ENCODE data around the gene MMP7.

MMP7 gene

DNA sequence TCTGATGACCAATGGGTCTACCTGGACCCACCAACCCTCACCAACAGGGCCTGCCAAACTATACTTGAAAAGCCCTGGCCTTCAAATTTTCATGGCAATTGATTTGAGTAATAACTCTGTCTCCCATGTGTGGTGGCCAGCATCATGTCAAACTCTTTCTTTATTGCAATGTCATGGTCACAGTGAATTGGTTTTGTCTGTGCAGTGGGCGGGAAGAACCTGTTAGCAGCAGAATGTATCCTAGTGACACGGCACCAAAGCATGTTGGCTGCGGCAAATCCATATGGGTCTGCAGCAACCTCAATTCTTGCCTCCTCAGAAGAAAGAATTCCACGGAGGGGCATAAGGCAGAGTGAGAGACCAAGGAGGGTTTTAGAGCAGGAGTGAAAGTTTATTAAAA, 58.4 kb downstream of the MMP7 start:
- Histone ChIP-seq H2BK5ac (ENCODE audit: low read depth, low read length, poor library complexity) (no peak overlapping the region), H4K8ac (ENCODE audit: low read depth, low read length) (no peak overlapping the region), H2BK120ac (ENCODE audit: insufficient read depth, low read length, poor library complexity) (no peak overlapping the region), H3K4me3 (ENCODE audit: low read depth, low read length) (no peak overlapping the region), H2AFZ (ENCODE audit: insufficient read depth, low read length, poor library complexity) (no peak overlapping the region), H3K4me1 (ENCODE audit: control insufficient read depth in 1 of 2, insufficient read depth in 2 of 2, low read length in 2 of 2) (peaks cover 13 to 15% of the 10 kb centered on the region in 2 experiments), H3K27me3 (ENCODE audit: insufficient read depth, low read length) (no peaks in the 10 kb centered on the region), H2BK12ac (ENCODE audit: low read length) (no peak overlapping the region), H3K27ac (ENCODE audit: low read depth, low read length) (no peak overlapping the region), H3K23ac (ENCODE audit: low read length) (no peak overlapping the region), H2AK5ac (ENCODE audit: low read length) (no peak overlapping the region), H4K12ac (ENCODE audit: low read depth, low read length) (no peak overlapping the region), H3K4me2 (ENCODE audit: low read length) (no peak overlapping the region), H3K4ac (ENCODE audit: low read depth, low read length) (no peak overlapping the region), H3K79me1 (ENCODE audit: low read length) (peaks cover 17% of the 10 kb centered on the region), H3K9ac (ENCODE audit: low read length) (no peak overlapping the region), H4K91ac (ENCODE audit: low read depth, low read length) (no peak overlapping the region), H3K79me2 (ENCODE audit: control insufficient read depth, insufficient read depth, low read length, poor library complexity) (peaks cover 2% of the 10 kb centered on the region), H3K14ac (ENCODE audit: low read length) (no peak overlapping the region), H3K18ac (ENCODE audit: low read length) (no peak overlapping the region), H3K36me3 (ENCODE audit: control insufficient read depth in 1 of 2, insufficient read depth in 2 of 2, low read length in 2 of 2) (no peaks in the 10 kb centered on the region), H3K9me3 (ENCODE audit: insufficient read depth, low read depth, low read length) (no peaks in the 10 kb centered on the region)
- peak; percentile 59 to 81 for DNase-seq
- no CpG with 5 or more reads among the region's 4 CpGs for WGBS (ENCODE audit: extremely low coverage, insufficient coverage, insufficient read length)

GRCh38 chr11:102471474-102471873, 59.1 kb downstream of the MMP7 start:
- peaks cover 22% of the 10 kb centered on the region for H3K79me1 ChIP-seq (ENCODE audit: low read length)
- no peaks in the 10 kb centered on the region for H3K36me3 ChIP-seq (ENCODE audit: control insufficient read depth in 1 of 2, insufficient read depth in 2 of 2, low read length in 2 of 2)
- peak overlapping the region; percentile 31 for H4K91ac ChIP-seq (ENCODE audit: low read depth, low read length)
- no peak overlapping the region for H2AFZ ChIP-seq (ENCODE audit: insufficient read depth, low read length, poor library complexity)
- no peak overlapping the region for H4K8ac ChIP-seq (ENCODE audit: low read depth, low read length)
- no peak for DNase-seq
- peak overlapping the region; percentile 70 for H2BK12ac ChIP-seq (ENCODE audit: low read length)
- H3K4me2 ChIP-seq (ENCODE audit: low read length) = no peak overlapping the region
- H2BK120ac ChIP-seq (ENCODE audit: insufficient read depth, low read length, poor library complexity) = no peak overlapping the region
- no peak overlapping the region for H3K18ac ChIP-seq (ENCODE audit: low read length)
- H2BK5ac ChIP-seq (ENCODE audit: low read depth, low read length, poor library complexity) = no peak overlapping the region
- H3K79me2 ChIP-seq (ENCODE audit: control insufficient read depth, insufficient read depth, low read length, poor library complexity) = peaks cover 3% of the 10 kb centered on the region
- no peak overlapping the region for H3K14ac ChIP-seq (ENCODE audit: low read length)
- H3K27ac ChIP-seq (ENCODE audit: low read depth, low read length) = no peak overlapping the region
- no peak overlapping the region for H3K9ac ChIP-seq (ENCODE audit: low read length)
- no peaks in the 10 kb centered on the region for H3K27me3 ChIP-seq (ENCODE audit: insufficient read depth, low read length)
- no peak overlapping the region for H3K4me3 ChIP-seq (ENCODE audit: low read depth, low read length)
- no peak overlapping the region for H2AK5ac ChIP-seq (ENCODE audit: low read length)
- H3K4ac ChIP-seq (ENCODE audit: low read depth, low read length) = no peak overlapping the region
- H3K23ac ChIP-seq (ENCODE audit: low read length) = no peak overlapping the region
- H3K9me3 ChIP-seq (ENCODE audit: insufficient read depth, low read depth, low read length) = no peaks in the 10 kb centered on the region
- peaks cover 17 to 21% of the 10 kb centered on the region in 2 experiments for H3K4me1 ChIP-seq (ENCODE audit: control insufficient read depth in 1 of 2, insufficient read depth in 2 of 2, low read length in 2 of 2)
- H4K12ac ChIP-seq (ENCODE audit: low read depth, low read length) = no peak overlapping the region
